ENCODE results near the gene MRPL2. TPM values are rescaled to one million over a fixed set of nuclear protein-coding genes. Genes with fewer than 3 reads are reported as not detected.
"Not testable (repeated sequence)": the region's sequence is repeated elsewhere in the genome, so short reads cannot be mapped to it uniquely, and the experiment has no call there.

The MRPL2 gene
- total RNA-seq, 1 donor from 2014 or later, result 39.7 TPM

DNA sequence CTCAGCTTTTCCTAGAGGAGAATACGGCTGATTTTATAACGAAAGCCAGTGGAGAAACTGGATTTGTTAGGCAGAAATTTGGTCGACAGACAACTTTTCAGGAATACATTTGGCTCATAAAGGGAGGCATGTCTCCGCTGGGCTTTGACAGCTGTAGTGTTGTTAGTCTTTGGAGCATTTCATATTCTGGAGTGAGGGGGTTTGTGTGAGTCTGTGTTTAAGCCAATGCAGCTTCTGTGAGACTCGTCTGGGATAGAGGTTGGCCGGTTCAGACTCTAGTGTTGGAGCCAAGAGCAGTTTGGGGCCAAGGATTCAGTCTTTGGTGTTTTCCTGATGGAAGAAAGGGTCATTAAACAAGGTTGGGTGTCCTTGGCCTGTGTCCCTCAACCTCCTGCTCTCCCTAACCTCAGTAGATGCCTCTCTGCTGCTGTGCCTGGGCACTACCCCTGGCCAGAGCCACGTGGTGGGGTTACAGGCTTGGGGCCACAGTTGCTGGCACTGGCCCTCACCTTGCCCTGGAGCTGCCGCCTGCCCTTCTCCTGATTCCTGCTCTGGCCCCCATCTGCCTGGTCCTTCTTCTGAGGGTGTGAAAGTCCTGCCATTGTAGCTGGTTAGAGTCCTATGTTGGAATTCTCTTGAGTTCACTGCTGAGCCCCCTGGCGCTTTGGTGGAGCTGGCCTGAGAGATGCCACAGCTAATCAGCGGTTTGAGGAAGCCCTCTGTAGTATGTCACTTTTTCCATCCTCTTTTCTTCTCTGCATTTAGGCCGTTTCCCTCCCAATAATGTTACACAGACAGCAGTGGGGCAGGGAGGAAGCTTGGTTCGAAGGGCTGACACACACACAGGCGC, 23.8 kb upstream of the MRPL2 start:
- peaks cover 6% of the 10 kb centered on the region for H3K27me3 Mint-ChIP-seq (ENCODE audit: unreplicated experiment)
- DNase-seq (ENCODE audit: low spot score), result no peak
- H3K4me3 Mint-ChIP-seq (ENCODE audit: unreplicated experiment), result no peak overlapping the region
- TF ChIP-seq, protein P1, sequence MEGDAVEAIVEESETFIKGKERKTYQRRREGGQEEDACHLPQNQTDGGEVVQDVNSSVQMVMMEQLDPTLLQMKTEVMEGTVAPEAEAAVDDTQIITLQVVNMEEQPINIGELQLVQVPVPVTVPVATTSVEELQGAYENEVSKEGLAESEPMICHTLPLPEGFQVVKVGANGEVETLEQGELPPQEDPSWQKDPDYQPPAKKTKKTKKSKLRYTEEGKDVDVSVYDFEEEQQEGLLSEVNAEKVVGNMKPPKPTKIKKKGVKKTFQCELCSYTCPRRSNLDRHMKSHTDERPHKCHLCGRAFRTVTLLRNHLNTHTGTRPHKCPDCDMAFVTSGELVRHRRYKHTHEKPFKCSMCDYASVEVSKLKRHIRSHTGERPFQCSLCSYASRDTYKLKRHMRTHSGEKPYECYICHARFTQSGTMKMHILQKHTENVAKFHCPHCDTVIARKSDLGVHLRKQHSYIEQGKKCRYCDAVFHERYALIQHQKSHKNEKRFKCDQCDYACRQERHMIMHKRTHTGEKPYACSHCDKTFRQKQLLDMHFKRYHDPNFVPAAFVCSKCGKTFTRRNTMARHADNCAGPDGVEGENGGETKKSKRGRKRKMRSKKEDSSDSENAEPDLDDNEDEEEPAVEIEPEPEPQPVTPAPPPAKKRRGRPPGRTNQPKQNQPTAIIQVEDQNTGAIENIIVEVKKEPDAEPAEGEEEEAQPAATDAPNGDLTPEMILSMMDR (IDR thresholded peaks at IDR 0.05; ENCODE audit: unreplicated experiment), result no peak
- peaks cover 4% of the 10 kb centered on the region for H3K36me3 Mint-ChIP-seq (ENCODE audit: low read depth, unreplicated experiment)
- H3K9me3 Mint-ChIP-seq (ENCODE audit: unreplicated experiment), result no peaks in the 10 kb centered on the region
- peaks cover 31% of the 10 kb centered on the region for H3K4me1 Mint-ChIP-seq (ENCODE audit: unreplicated experiment)
- H3K27ac Mint-ChIP-seq (ENCODE audit: unreplicated experiment), result peak overlapping the region; percentile 33

DNA sequence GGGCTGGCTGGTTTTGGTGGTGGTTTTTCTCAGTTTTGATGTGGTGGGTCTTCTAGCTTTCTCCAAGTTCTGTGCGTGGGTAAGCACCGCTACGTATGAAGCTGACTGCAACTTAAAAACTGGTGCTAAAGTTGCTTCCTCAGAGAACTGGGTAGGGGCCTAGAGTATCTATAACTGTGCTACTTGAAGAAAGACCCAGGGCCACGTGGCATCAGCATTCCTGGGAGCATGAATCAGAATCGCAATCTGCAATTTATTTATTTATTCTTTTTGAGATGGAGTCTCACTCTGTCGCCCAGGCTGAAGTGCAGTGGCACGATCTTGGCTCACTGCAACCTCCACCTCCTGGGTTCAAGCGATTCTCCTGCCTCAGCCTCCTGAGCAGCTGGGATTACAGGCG, 22.7 kb upstream of the MRPL2 start:
- not testable (repeated sequence) for H3K27ac Mint-ChIP-seq (ENCODE audit: unreplicated experiment); DNase-seq (ENCODE audit: low spot score); H3K4me3 Mint-ChIP-seq (ENCODE audit: unreplicated experiment); H3K27me3 Mint-ChIP-seq (ENCODE audit: unreplicated experiment); H3K36me3 Mint-ChIP-seq (ENCODE audit: low read depth, unreplicated experiment); H3K9me3 Mint-ChIP-seq (ENCODE audit: unreplicated experiment)
- peaks cover 38% of the 10 kb centered on the region for H3K4me1 Mint-ChIP-seq (ENCODE audit: unreplicated experiment)

DNA sequence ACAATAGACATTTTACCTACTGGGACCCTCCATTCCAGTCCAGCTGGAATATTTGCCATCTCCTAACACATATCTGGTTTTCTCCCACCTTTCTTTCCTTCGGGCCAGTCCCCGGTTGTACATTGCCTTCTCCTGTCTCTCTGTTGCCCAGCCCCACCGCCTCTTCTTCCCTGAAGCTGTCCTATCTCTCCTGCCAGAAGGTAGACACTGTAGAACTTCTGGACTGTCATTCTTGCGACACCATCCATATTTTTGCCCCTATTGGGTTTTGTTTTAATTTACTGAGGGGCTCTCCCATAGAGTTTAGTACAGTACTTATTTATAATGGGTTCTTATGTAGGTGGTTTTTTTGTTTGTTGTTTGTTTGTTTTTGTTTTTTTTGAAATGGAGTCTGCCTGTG, 21.8 kb upstream of the MRPL2 start:
- H3K9me3 Mint-ChIP-seq (ENCODE audit: unreplicated experiment), result no peaks in the 10 kb centered on the region
- H3K27ac Mint-ChIP-seq (ENCODE audit: unreplicated experiment), result no peak overlapping the region
- H3K36me3 Mint-ChIP-seq (ENCODE audit: low read depth, unreplicated experiment), result peaks cover 7% of the 10 kb centered on the region
- peaks cover 7% of the 10 kb centered on the region for H3K27me3 Mint-ChIP-seq (ENCODE audit: unreplicated experiment)
- H3K4me1 Mint-ChIP-seq (ENCODE audit: unreplicated experiment), result peaks cover 38% of the 10 kb centered on the region
- TF ChIP-seq, protein P1 (IDR thresholded peaks at IDR 0.05; ENCODE audit: unreplicated experiment), result no peak
- DNase-seq (ENCODE audit: low spot score), result no peak
- H3K4me3 Mint-ChIP-seq (ENCODE audit: unreplicated experiment), result peak overlapping the region; percentile 33

DNA sequence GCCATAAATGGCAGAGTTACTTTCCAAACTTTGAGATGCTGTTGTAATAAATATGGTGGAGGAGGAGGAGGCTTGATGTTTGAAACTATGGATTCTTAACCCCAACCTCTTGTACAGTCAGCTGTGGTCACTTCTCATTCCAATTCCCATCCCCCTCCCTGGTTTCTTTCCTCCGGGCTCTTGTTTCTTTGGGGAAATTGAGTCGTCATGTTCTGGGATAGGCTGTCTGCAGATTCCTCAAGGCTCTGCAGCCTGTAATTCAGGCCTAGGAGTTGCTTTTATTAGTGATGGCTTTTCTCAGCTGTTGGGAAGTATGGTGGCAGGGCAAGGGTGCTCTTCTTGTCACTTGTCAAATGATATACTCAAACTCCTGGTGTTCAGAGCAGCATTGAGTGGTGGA, 19.5 kb upstream of the MRPL2 start:
- H3K4me3 Mint-ChIP-seq (ENCODE audit: unreplicated experiment), result no peak overlapping the region
- TF ChIP-seq, protein P1 (IDR thresholded peaks at IDR 0.05; ENCODE audit: unreplicated experiment), result no peak
- peaks cover 11% of the 10 kb centered on the region for H3K27me3 Mint-ChIP-seq (ENCODE audit: unreplicated experiment)
- H3K36me3 Mint-ChIP-seq (ENCODE audit: low read depth, unreplicated experiment), result peaks cover 14% of the 10 kb centered on the region
- no peak overlapping the region for H3K27ac Mint-ChIP-seq (ENCODE audit: unreplicated experiment)
- peaks cover 40% of the 10 kb centered on the region for H3K4me1 Mint-ChIP-seq (ENCODE audit: unreplicated experiment)
- H3K9me3 Mint-ChIP-seq (ENCODE audit: unreplicated experiment), result no peaks in the 10 kb centered on the region
- DNase-seq (ENCODE audit: low spot score), result no peak

DNA sequence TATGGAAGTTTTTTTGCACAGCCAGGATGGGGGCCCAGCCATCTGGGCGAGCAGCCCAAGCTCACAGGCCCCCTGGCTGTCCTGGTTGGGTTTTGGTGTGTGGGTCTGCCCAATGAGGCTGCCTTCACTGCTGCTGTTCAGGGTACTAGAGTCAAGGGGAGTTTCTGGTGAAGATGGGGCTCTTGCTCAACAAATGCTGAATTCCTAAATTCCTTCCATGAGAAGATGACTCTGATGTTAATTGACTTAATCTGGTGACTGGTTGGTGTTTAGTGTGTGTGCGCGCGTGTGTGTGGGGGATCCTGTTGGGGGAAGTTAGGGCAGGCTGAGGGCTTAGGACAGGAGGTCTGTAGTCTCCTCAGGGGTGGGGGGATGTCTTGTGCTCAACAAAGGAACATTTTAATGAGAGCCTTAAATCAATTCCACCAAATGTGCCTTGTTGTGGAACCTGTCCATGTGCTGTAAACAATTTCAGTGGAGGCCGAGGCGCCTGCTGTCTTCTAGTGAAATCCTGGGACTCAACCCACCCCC, 18.8 kb upstream of the MRPL2 start:
- H3K9me3 Mint-ChIP-seq (ENCODE audit: unreplicated experiment), result no peaks in the 10 kb centered on the region
- peak overlapping the region; percentile 43 for H3K27ac Mint-ChIP-seq (ENCODE audit: unreplicated experiment)
- TF ChIP-seq, protein P1 (IDR thresholded peaks at IDR 0.05; ENCODE audit: unreplicated experiment), result no peak
- no peak for DNase-seq (ENCODE audit: low spot score)
- H3K36me3 Mint-ChIP-seq (ENCODE audit: low read depth, unreplicated experiment), result peaks cover 16% of the 10 kb centered on the region
- H3K4me3 Mint-ChIP-seq (ENCODE audit: unreplicated experiment), result peak overlapping the region; percentile 80
- peaks cover 11% of the 10 kb centered on the region for H3K27me3 Mint-ChIP-seq (ENCODE audit: unreplicated experiment)
- peaks cover 35% of the 10 kb centered on the region for H3K4me1 Mint-ChIP-seq (ENCODE audit: unreplicated experiment)

All from endothelial cell (in vitro differentiated cells).